ENCODE measurements around the gene COL25A1. TPM values are rescaled to one million over a fixed set of nuclear protein-coding genes. Genes with fewer than 3 reads are reported as not detected.

Gene COL25A1
- total and polyA plus RNA-seq, 5 donors from 2014 or later, result 0.19 TPM; not detected in 4

DNA sequence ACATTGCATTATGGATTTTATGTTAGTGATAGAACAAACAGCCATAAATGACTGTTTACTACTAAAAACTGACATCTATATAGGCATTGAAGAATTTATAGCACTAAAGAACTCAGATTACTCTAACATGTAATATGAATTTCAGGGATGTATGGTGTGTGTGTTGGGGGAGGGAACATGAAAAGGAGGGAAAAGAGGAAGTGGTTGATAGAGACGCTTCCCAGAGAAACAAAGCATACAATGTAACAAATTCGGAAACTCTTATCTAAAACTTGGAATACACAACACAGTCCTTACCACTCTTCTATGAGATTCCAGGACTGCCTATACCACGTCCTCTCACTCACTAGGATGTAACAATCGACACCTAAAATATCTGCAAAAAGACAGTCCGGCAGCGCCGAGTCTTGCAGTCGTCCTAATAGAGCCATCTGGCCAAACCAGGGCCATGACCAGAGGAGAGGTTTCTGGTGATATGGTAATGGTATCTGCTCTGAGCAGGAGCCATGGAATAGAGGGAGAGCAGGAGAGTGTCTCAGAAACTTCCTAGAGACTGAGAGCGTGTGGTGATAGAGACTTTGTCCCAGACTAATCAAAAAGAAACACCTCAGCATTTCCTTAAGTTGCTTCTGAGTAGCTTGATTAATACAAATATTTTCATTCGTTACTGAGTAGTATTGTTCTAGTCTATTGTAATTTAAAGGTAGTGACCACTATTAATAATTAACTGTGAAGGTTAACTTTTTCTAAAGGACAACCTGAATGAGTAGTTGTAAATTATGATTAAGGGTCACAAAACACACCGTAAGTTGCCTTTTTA is 287.7 kb downstream of the COL25A1 start:
- H3K9me3 ChIP-seq (ENCODE audit: control insufficient read depth in 2 of 2, low read length in 2 of 2), result no peaks in the 10 kb centered on the region
- Mint-ChIP-seq H3K4me1 (no peaks in the 10 kb centered on the region), H3K4me3 (no peak overlapping the region), H3K36me3 (no peaks in the 10 kb centered on the region), H3K9me3 (peaks cover 0 to 2% (median 0%) of the 10 kb centered on the region in 7 donors), H3K27me3 (no peaks in the 10 kb centered on the region), H3K27ac (no peak overlapping the region)
- H3K36me3 ChIP-seq (ENCODE audit: control insufficient read depth, insufficient read depth, low read length), result no peaks in the 10 kb centered on the region
- no peaks in the 10 kb centered on the region for H3K27me3 ChIP-seq (ENCODE audit: control insufficient read depth, insufficient read depth, low read length)
- H3K27ac ChIP-seq (ENCODE audit: insufficient read depth, low read length, poor library complexity, severe bottlenecking), result no peak overlapping the region
- DNase-seq (no peak), ATAC-seq (ENCODE audit: low read depth in 2 of 2) (no peak)
- no peaks in the 10 kb centered on the region for H3K4me1 ChIP-seq (ENCODE audit: control insufficient read depth, insufficient read depth, low read length, poor library complexity, severe bottlenecking)
- no peak overlapping the region for H3K4me3 ChIP-seq (ENCODE audit: low read depth, low read length)

DNA sequence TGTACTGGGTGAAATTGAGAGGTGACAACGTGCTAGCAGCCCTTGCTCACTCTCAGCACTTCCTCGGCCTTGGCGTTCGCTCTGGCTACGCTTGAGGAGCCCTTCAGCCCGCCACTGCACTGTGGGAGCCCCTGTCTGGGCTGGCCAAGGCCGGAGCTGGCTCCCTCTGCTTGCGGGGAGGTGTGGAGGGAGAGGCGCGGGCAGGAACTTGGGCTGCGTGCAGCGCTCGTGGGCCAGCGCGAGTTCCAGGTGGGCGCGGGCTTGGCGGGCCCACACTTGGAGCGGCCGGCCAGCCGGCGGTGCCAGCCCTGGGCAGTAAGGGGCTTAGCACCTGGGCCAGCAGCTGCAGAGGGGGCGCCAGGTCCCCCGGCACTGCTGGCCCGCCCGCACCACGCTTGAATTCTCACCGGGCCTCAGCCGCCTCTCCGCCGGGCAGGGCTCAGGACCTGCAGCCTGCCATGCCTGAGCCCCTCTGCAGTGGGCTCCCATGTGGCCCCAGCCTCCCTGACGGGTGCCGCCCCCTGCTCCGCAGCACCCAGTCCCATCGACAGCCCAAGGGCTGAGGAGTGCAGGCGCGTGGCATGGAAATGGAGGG is 290.1 kb downstream of the COL25A1 start:
- Mint-ChIP-seq H3K36me3 (no peaks in the 10 kb centered on the region), H3K27me3 (peaks cover 4% of the 10 kb centered on the region), H3K4me1 (no peaks in the 10 kb centered on the region), H3K27ac (no peak overlapping the region), H3K4me3 (no peak overlapping the region), H3K9me3 (peaks cover 0 to 2% (median 0%) of the 10 kb centered on the region in 7 donors)
- DNase-seq (no peak), ATAC-seq (ENCODE audit: low read depth in 2 of 2) (no peak)
- no peak overlapping the region for H3K27ac ChIP-seq (ENCODE audit: insufficient read depth, low read length, poor library complexity, severe bottlenecking)
- no peaks in the 10 kb centered on the region for H3K27me3 ChIP-seq (ENCODE audit: control insufficient read depth, insufficient read depth, low read length)
- H3K36me3 ChIP-seq (ENCODE audit: control insufficient read depth, insufficient read depth, low read length), result no peaks in the 10 kb centered on the region
- H3K4me1 ChIP-seq (ENCODE audit: control insufficient read depth, insufficient read depth, low read length, poor library complexity, severe bottlenecking), result no peaks in the 10 kb centered on the region
- no peak overlapping the region for H3K4me3 ChIP-seq (ENCODE audit: low read depth, low read length)
- no peaks in the 10 kb centered on the region for H3K9me3 ChIP-seq (ENCODE audit: control insufficient read depth in 2 of 2, low read length in 2 of 2)

DNA sequence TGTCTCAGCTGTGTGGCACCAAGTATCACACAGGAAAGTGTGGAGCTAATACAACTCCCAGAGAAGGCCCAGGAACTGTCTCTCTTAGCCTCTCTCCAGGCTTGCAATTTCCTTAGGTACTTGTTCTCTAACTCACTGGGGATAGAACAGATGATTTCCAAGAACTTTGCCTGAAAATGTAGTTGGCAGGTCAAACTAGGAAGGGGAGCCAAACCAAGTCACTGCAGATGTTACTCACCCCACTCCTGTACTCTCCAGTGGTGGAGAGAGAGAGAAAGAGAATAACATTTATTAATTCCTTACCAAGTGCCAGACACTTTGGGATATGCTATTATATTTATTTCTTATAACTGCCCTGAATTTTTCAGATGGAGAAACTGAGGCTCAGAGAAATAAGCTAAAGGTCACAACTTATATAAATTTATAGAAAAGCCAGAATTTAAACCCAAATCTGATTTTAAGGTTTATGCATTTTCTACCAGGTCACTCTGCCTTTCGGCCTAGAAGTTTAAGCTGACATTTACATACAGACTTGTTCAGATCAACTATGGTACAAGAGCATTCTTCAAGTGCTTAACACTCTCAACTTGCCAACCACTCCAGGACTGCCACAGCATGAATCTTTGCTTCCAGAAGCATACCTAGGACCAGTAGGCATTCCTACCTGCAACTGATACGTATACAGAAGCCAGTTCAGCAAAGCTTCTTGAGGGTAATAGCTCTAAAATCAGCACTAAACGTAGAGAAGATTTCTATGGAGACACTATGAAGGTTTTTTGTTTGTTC is 291.0 kb downstream of the COL25A1 start:
- no peaks in the 10 kb centered on the region for H3K36me3 ChIP-seq (ENCODE audit: control insufficient read depth, insufficient read depth, low read length)
- Mint-ChIP-seq H3K27ac (no peak overlapping the region), H3K4me1 (no peaks in the 10 kb centered on the region), H3K9me3 (peaks cover 0 to 2% (median 0%) of the 10 kb centered on the region in 7 donors), H3K36me3 (no peaks in the 10 kb centered on the region), H3K4me3 (no peak overlapping the region), H3K27me3 (peaks cover 4% of the 10 kb centered on the region)
- H3K9me3 ChIP-seq (ENCODE audit: control insufficient read depth in 2 of 2, low read length in 2 of 2), result no peaks in the 10 kb centered on the region
- ATAC-seq (ENCODE audit: low read depth in 2 of 2), result no peak
- DNase-seq, result no peak
- no peaks in the 10 kb centered on the region for H3K4me1 ChIP-seq (ENCODE audit: control insufficient read depth, insufficient read depth, low read length, poor library complexity, severe bottlenecking)
- no peak overlapping the region for H3K27ac ChIP-seq (ENCODE audit: insufficient read depth, low read length, poor library complexity, severe bottlenecking)
- no peak overlapping the region for H3K4me3 ChIP-seq (ENCODE audit: low read depth, low read length)
- no peaks in the 10 kb centered on the region for H3K27me3 ChIP-seq (ENCODE audit: control insufficient read depth, insufficient read depth, low read length)

DNA sequence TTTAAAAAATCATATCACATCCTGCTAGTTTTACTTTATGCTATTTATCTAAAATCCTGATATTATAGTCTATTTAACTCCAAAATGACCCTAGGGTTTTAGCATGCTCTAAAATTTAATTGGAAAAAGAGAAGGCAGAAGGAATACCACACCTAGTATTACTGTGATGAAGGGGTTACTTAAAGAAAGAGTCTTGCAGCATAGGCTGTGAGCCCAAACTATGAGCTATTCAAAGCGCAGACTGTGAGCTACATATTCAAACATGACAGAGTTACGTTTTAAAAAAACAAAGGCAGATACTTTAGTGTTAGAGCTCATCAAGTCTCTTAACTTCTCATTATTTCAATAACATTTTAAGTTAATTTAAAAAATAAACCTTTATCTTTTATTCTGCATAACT is 291.9 kb downstream of the COL25A1 start:
- H3K27ac Mint-ChIP-seq, result no peak overlapping the region
- H3K4me3 Mint-ChIP-seq, result no peak overlapping the region
- H3K4me3 ChIP-seq (ENCODE audit: low read depth, low read length), result no peak overlapping the region
- no peak for DNase-seq
- no peak overlapping the region for H3K27ac ChIP-seq (ENCODE audit: insufficient read depth, low read length, poor library complexity, severe bottlenecking)
- peaks cover 0 to 2% (median 0%) of the 10 kb centered on the region in 7 donors for H3K9me3 Mint-ChIP-seq
- no peaks in the 10 kb centered on the region for H3K4me1 ChIP-seq (ENCODE audit: control insufficient read depth, insufficient read depth, low read length, poor library complexity, severe bottlenecking)
- H3K9me3 ChIP-seq (ENCODE audit: control insufficient read depth in 2 of 2, low read length in 2 of 2), result no peaks in the 10 kb centered on the region
- H3K36me3 ChIP-seq (ENCODE audit: control insufficient read depth, insufficient read depth, low read length), result no peaks in the 10 kb centered on the region
- no peaks in the 10 kb centered on the region for H3K27me3 ChIP-seq (ENCODE audit: control insufficient read depth, insufficient read depth, low read length)
- peaks cover 4% of the 10 kb centered on the region for H3K27me3 Mint-ChIP-seq
- ATAC-seq (ENCODE audit: low read depth in 2 of 2), result no peak
- no peaks in the 10 kb centered on the region for H3K36me3 Mint-ChIP-seq
- H3K4me1 Mint-ChIP-seq, result no peaks in the 10 kb centered on the region

DNA sequence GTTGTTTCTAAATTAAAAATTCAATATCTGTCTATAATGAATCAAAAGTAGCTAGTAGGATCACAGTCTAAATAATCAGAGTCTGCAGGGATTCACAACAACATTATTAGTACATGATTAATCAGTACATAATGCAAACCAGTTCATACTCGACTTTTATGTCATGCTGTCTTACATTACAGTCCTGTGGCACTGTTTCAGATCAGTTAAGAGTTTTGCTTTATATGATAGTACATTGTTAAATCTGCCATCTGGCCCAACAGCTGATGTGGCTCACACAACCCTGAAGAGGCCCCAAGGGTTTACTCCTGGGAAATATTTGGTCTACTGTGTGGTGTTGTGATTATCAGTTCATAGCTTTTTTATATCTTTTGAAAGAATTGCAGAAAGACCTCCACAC is 292.5 kb downstream of the COL25A1 start:
- Histone ChIP-seq H3K36me3 (ENCODE audit: control insufficient read depth, insufficient read depth, low read length) (no peaks in the 10 kb centered on the region), H3K9me3 (ENCODE audit: control insufficient read depth in 2 of 2, low read length in 2 of 2) (no peaks in the 10 kb centered on the region), H3K27me3 (ENCODE audit: control insufficient read depth, insufficient read depth, low read length) (no peaks in the 10 kb centered on the region), H3K4me1 (ENCODE audit: control insufficient read depth, insufficient read depth, low read length, poor library complexity, severe bottlenecking) (no peaks in the 10 kb centered on the region), H3K27ac (ENCODE audit: insufficient read depth, low read length, poor library complexity, severe bottlenecking) (no peak overlapping the region), H3K4me3 (ENCODE audit: low read depth, low read length) (no peak overlapping the region)
- H3K4me3 Mint-ChIP-seq, result no peak overlapping the region
- peaks cover 4% of the 10 kb centered on the region for H3K27me3 Mint-ChIP-seq
- no peak for ATAC-seq (ENCODE audit: low read depth in 2 of 2)
- DNase-seq, result no peak
- peaks cover 0 to 2% (median 0%) of the 10 kb centered on the region in 7 donors for H3K9me3 Mint-ChIP-seq
- no peaks in the 10 kb centered on the region for H3K4me1 Mint-ChIP-seq
- no peaks in the 10 kb centered on the region for H3K36me3 Mint-ChIP-seq
- no peak overlapping the region for H3K27ac Mint-ChIP-seq

DNA sequence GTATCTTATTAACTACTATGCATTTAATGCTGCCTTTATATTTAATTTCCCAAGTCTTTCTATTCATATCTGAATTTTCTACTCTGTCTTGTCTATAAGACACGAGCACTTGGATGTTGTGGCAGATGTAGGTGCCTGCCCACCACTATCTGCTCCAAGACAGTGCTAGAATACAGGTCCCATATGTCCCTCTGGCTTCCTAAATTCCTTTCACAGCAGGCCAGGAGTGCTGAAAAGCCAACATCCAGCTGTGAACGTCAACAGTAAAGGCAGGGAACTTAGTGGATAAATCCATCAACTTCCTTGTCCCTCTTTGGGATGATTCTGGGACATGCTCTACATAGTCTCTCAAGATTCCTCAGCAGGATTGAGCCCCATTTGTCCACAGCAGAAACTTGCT is 294.5 kb downstream of the COL25A1 start:
- Mint-ChIP-seq H3K9me3 (peaks cover 0 to 4% (median 0%) of the 10 kb centered on the region in 7 donors), H3K36me3 (no peaks in the 10 kb centered on the region), H3K27me3 (peaks cover 4% of the 10 kb centered on the region), H3K4me1 (no peaks in the 10 kb centered on the region), H3K27ac (no peak overlapping the region), H3K4me3 (no peak overlapping the region)
- DNase-seq (no peak), ATAC-seq (ENCODE audit: low read depth in 2 of 2) (no peak)
- no peak overlapping the region for H3K27ac ChIP-seq (ENCODE audit: insufficient read depth, low read length, poor library complexity, severe bottlenecking)
- no peak overlapping the region for H3K4me3 ChIP-seq (ENCODE audit: low read depth, low read length)
- no peaks in the 10 kb centered on the region for H3K9me3 ChIP-seq (ENCODE audit: control insufficient read depth in 2 of 2, low read length in 2 of 2)
- no peaks in the 10 kb centered on the region for H3K27me3 ChIP-seq (ENCODE audit: control insufficient read depth, insufficient read depth, low read length)
- H3K36me3 ChIP-seq (ENCODE audit: control insufficient read depth, insufficient read depth, low read length), result no peaks in the 10 kb centered on the region
- H3K4me1 ChIP-seq (ENCODE audit: control insufficient read depth, insufficient read depth, low read length, poor library complexity, severe bottlenecking), result no peaks in the 10 kb centered on the region

DNA sequence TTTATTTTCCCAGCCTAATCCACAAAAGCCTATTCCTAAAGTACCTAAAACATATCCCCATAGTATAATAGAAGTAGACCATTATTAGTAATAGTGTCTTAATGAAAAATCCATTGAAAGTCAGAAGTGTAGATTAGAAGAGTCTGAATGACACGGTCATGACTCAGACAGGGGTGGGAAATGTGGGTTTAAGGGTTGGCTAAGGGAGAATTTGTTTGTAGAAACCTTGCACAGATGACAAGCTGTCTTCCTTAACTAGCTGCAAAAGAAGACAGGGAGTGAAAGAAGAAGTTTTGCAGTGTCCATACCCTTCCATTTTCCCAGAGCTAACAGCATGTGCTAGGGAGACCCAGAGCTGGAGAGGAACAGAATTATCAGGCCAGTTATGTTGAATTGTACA is 296.9 kb downstream of the COL25A1 start:
- Histone ChIP-seq H3K4me1 (ENCODE audit: control insufficient read depth, insufficient read depth, low read length, poor library complexity, severe bottlenecking) (no peaks in the 10 kb centered on the region), H3K36me3 (ENCODE audit: control insufficient read depth, insufficient read depth, low read length) (no peaks in the 10 kb centered on the region), H3K4me3 (ENCODE audit: low read depth, low read length) (no peak overlapping the region), H3K9me3 (ENCODE audit: control insufficient read depth in 2 of 2, low read length in 2 of 2) (no peaks in the 10 kb centered on the region), H3K27me3 (ENCODE audit: control insufficient read depth, insufficient read depth, low read length) (no peaks in the 10 kb centered on the region), H3K27ac (ENCODE audit: insufficient read depth, low read length, poor library complexity, severe bottlenecking) (no peak overlapping the region)
- no peak overlapping the region for H3K27ac Mint-ChIP-seq
- H3K4me3 Mint-ChIP-seq, result no peak overlapping the region
- DNase-seq, result no peak
- ATAC-seq (ENCODE audit: low read depth in 2 of 2), result no peak
- peaks cover 4% of the 10 kb centered on the region for H3K27me3 Mint-ChIP-seq
- no peaks in the 10 kb centered on the region for H3K36me3 Mint-ChIP-seq
- H3K4me1 Mint-ChIP-seq, result no peaks in the 10 kb centered on the region
- H3K9me3 Mint-ChIP-seq, result peaks cover 0 to 4% (median 0%) of the 10 kb centered on the region in 7 donors

Measured in CD4-positive, CD25-positive, alpha-beta regulatory T cell (primary cell).